Fibroblast of the aortic adventitia (primary cell): ENCODE results near the gene FARSB. TPM values are rescaled to one million over a fixed set of nuclear protein-coding genes. Genes with fewer than 3 reads are reported as not detected.

Source experiments
- DNase-seq: peaks from one replicate; pipeline ENCODE4 v3.0.0-alpha.2; 2010; ENCODE audit warnings: low read depth
- H3K4me3 ChIP-seq: 2 replicates; pipeline ENCODE4 v1.5.1; 2011; ENCODE audit warnings: low read depth, mild to moderate bottlenecking, control low read depth, low read length, moderate library complexity
- total RNA-seq: library from RNA; depleted of rRNA; stranded (reverse); fragments of >200 nt; gene quantifications from 2 replicates; pipeline ENCODE4 v1.2.3, GENCODE V29; 2012; ENCODE audit warnings: low replicate concordance
- TF ChIP-seq, protein P1 (sequence below): IDR thresholded peaks from 2 replicates; pipeline ENCODE4 v1.5.1; 2011; ENCODE audit warnings: mild to moderate bottlenecking, low read length, control low read depth, inconsistent platforms; ENCODE audit not compliant: insufficient read depth

The FARSB gene
- total RNA-seq, 1 donor: 34.3 TPM

GRCh38 chr2:222610746-222611145 is 45.1 kb downstream of the FARSB start:
- H3K4me3 ChIP-seq: no peak overlapping the region
- peak; percentile 12 for DNase-seq
- TF ChIP-seq, protein P1, sequence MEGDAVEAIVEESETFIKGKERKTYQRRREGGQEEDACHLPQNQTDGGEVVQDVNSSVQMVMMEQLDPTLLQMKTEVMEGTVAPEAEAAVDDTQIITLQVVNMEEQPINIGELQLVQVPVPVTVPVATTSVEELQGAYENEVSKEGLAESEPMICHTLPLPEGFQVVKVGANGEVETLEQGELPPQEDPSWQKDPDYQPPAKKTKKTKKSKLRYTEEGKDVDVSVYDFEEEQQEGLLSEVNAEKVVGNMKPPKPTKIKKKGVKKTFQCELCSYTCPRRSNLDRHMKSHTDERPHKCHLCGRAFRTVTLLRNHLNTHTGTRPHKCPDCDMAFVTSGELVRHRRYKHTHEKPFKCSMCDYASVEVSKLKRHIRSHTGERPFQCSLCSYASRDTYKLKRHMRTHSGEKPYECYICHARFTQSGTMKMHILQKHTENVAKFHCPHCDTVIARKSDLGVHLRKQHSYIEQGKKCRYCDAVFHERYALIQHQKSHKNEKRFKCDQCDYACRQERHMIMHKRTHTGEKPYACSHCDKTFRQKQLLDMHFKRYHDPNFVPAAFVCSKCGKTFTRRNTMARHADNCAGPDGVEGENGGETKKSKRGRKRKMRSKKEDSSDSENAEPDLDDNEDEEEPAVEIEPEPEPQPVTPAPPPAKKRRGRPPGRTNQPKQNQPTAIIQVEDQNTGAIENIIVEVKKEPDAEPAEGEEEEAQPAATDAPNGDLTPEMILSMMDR: no peak

GRCh38 chr2:222609381-222609780 is 46.5 kb downstream of the FARSB start:
- H3K4me3 ChIP-seq: no peak overlapping the region
- DNase-seq: peak; percentile 49
- TF ChIP-seq, protein P1: no peak

DNA sequence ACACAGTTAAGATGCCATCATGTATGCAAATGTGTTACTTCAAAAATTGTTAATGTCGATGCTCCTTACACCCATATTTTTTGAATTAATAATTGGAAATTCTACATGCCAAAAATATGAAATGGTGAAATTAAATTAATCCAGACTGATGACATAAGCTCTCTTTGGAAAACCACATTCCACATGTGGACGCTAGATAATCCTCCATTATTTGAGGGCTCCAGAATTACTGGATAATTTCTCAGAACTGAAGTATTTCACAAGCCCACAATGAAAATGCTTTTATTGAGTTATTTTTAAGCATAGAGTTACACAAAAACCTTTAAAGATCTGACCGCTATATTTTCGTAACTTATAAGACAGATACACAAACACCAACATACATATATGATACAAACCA is 47.8 kb downstream of the FARSB start:
- TF ChIP-seq, protein P1: no peak
- no peak overlapping the region for H3K4me3 ChIP-seq
- no peak for DNase-seq

DNA sequence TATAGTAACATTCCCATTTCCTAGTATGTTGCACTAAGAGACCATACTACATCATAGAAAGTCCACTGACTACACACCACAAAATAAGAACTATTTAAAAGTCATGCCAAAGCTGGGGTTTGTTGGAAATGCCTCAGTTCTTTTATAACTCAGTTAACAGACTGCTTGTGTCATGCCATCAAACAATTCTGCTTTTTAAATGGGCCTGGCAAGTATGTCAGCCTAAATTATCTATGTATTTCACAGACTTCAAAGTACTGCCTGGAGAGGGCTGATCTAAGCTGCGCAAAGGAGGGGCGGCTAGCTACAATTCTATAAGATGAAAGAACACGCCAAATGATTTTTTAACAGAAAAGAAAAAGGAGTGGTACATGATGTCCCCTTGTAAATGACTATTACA is 49.6 kb downstream of the FARSB start:
- DNase-seq: no peak
- TF ChIP-seq, protein P1: no peak
- H3K4me3 ChIP-seq: no peak overlapping the region

DNA sequence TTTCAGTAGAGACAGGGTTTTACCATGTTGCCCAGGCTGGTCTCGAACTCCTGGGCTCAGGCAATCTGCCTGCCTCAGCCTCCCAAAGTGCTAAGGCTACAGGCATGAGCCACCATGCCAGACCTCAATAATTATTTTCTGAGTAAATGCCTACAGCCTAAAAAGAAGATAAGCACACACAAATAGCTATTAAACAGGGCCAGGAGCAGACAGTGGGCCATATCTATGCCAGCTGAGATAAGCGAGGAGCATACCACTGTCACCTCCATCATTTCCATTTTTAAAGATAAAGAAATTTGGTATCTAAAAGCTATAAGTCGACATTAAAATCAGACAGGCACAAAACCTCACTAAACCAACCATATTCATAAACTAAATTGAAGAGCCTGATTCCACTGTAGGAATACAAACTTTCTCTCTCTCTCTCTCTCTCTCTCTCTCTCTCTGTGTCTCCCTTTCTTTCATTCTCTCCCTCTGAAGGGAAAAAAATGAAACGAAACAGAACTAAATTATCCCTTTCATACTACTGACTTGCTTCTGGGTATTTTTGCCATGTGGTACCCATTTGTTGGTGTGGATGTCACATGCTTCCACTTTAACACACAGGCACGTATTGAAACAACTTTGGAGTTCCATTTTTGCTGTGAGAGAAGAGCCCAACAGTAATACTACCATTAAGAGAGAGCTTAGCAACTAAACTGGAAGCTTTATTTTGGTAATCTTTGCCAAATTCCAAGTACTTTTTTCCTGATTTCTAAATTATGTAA is 51.0 kb downstream of the FARSB start:
- DNase-seq: no peak
- TF ChIP-seq, protein P1: no peak
- no peak overlapping the region for H3K4me3 ChIP-seq

- TF ChIP-seq, protein P1: no peak
- no peak for DNase-seq
- H3K4me3 ChIP-seq: no peak overlapping the region
Observed at GRCh38 chr2:222603501-222603900, 52.4 kb downstream of the FARSB start.

GRCh38 chr2:222598611-222599010 is 57.3 kb downstream of the FARSB start:
- DNase-seq: no peak
- no peak overlapping the region for H3K4me3 ChIP-seq
- TF ChIP-seq, protein P1: no peak
